ENCODE data around the gene KDM3A. TPM values are rescaled to one million over a fixed set of nuclear protein-coding genes. Genes with fewer than 3 reads are reported as not detected.
A peak's percentile ranks its signal among the peaks of the same experiment; 100 is the strongest.

Gene KDM3A
- total and polyA plus RNA-seq, 9 of the 15 experiments (the other 6 are each of a cell fraction or from before 2014, with no cell fraction given), result 7.5 to 95.4 (median 24.8) TPM

DNA sequence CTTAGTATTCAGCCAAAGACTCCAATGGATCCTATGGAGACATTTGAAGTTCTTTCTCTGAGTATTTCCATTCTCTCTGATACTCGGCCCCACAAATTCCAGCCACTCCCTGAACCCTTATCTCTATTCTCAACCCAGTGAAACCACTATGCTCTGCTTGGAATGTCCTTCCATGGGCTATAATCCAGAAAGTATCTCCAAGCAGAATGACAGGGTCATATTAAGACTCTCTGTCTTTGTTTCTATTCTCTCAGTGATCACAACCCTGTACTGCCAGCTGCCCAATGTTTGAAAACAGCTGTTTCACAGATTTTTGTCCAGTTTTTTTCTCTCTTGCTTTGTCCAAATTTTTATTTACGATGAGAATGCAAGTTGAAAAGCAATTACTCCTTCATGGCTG lies 100.2 kb downstream of the KDM3A start:
- in situ Hi-C loops (cut with MboI), result no loop called here
- peak; percentile 61 for FAIRE-seq
- ChIA-PET CTCF (ENCODE audit: low intra/inter-chr PET ratio) (no interaction called here), POLR2A (interaction anchor here (0.9 kb wide), 1 partner anchor 11 kb away, joined by 4 read pairs; no protein-coding TSS in a partner anchor)
- Histone ChIP-seq H3K4me2 (ENCODE audit: insufficient read depth, low read length) (no peak overlapping the region), H3K36me3 (ENCODE audit: control insufficient read depth, insufficient read depth, low read length) (no peaks in the 10 kb centered on the region), H3K79me2 (ENCODE audit: control insufficient read depth, insufficient read depth, low read length) (no peaks in the 10 kb centered on the region), H3K9me1 (ENCODE audit: control insufficient read depth, insufficient read depth, low read length) (no peaks in the 10 kb centered on the region), H3K9me3 (replicated peaks; ENCODE audit: control insufficient read depth, insufficient read depth, low read depth, low read length) (peaks cover 3% of the 10 kb centered on the region), H3K4me1 (replicated peaks in 1 of 2; ENCODE audit: control insufficient read depth in 2 of 2, insufficient read depth in 2 of 2, low read length in 2 of 2) (0 out of 5 replicates have a peak, but pooled peaks cover 0 to 3% of the 10 kb centered on the region in 2 experiments), H4K20me1 (replicated peaks; ENCODE audit: control insufficient read depth, insufficient read depth, low read length) (no peaks in the 10 kb centered on the region), H3K27ac (ENCODE audit: extremely low read depth, low read depth, low read length) (no peak overlapping the region), H3K9ac (ENCODE audit: insufficient read depth in 1 of 2, low read depth in 2 of 2, low read length in 2 of 2) (no peak overlapping the region), H2AFZ (ENCODE audit: low read depth, low read length) (no peak overlapping the region), H3K27me3 (ENCODE audit: control insufficient read depth in 2 of 2, insufficient read depth in 2 of 2, low read length in 2 of 2) (no peaks in the 10 kb centered on the region), H3K4me3 (no peak overlapping the region)
- no peak for TF ChIP-seq ZNF644 (tag; IDR thresholded peaks at IDR 0.05; ENCODE audit: low read depth)
- TF ChIP-seq ARHGAP35 (IDR thresholded peaks at IDR 0.05; ENCODE audit: partially characterized antibody), result no peak
- TF ChIP-seq DACH1 (IDR thresholded peaks at IDR 0.05; ENCODE audit: partially characterized antibody), result peak; percentile 46
- peak; percentile 65 for ATAC-seq
- WGBS (ENCODE audit: insufficient coverage, low coverage, missing lambda C conversion rate), result 47% methylated on average over 2 of the region's 2 CpGs
- BruUV-seq (replicated peaks), result no TSS peak
- intact Hi-C loops (cut with micrococcal nuclease), result no loop called here
- peak in 1 of 4 experiments; percentile 20 for DNase-seq (ENCODE audit: extremely low read depth in 1 of 4, low spot score in 3 of 4)

Small RNA genes within 50 kb of the gene (small RNA-seq; reads per million reads assigned to genes)
- gene RNU6-640P, result not detected

Other genes with a start within 250 kb of the KDM3A start
- 117 and 121 TPM in 2 replicates for gene IMMT, start 245.9 kb upstream of the KDM3A start, total RNA-seq (2014; rRNA removed)
- 136 and 150 TPM in 2 replicates for gene IMMT, start 245.9 kb upstream of the KDM3A start, total RNA-seq (2014; rRNA removed; fragmentation: Illumina TruSeq; extraction: Trizol)
- gene IMMT, start 245.9 kb upstream of the KDM3A start, total RNA-seq (2015; rRNA removed; fragmentation: Illumina TruSeq; extraction: Trizol), result 113 and 119 TPM in 2 replicates
- 154 and 160 TPM in 2 replicates for gene IMMT, start 245.9 kb upstream of the KDM3A start, total RNA-seq (2021)
- 84.5 and 140 TPM in 2 replicates for gene IMMT, start 245.9 kb upstream of the KDM3A start, polyA plus RNA-seq (2011; rRNA removed)
- 146 and 184 TPM in 2 replicates for gene IMMT, start 245.9 kb upstream of the KDM3A start, polyA plus RNA-seq (2014; fragmentation: Illumina TruSeq; extraction: Trizol)
- gene IMMT, start 245.9 kb upstream of the KDM3A start, polyA plus RNA-seq (2014; fragmentation: Nextera tagmentation; extraction: Ambion mirVana), result 100 to 1,000 TPM; 153 to 294 TPM
- gene IMMT, start 245.9 kb upstream of the KDM3A start, polyA plus RNA-seq (2014; rRNA removed), result 138 and 150 TPM in 2 replicates
- gene MRPL35, start 241.9 kb upstream of the KDM3A start, total RNA-seq (2014; rRNA removed), result 85.5 and 118 TPM in 2 replicates
- gene MRPL35, start 241.9 kb upstream of the KDM3A start, total RNA-seq (2014; rRNA removed; fragmentation: Illumina TruSeq; extraction: Trizol), result 210 and 223 TPM in 2 replicates
- gene MRPL35, start 241.9 kb upstream of the KDM3A start, total RNA-seq (2015; rRNA removed; fragmentation: Illumina TruSeq; extraction: Trizol), result 156 and 159 TPM in 2 replicates
- gene MRPL35, start 241.9 kb upstream of the KDM3A start, total RNA-seq (2021), result 100 and 120 TPM in 2 replicates
- 159 and 254 TPM in 2 replicates for gene MRPL35, start 241.9 kb upstream of the KDM3A start, polyA plus RNA-seq (2011; rRNA removed)
- gene MRPL35, start 241.9 kb upstream of the KDM3A start, polyA plus RNA-seq (2014; fragmentation: Illumina TruSeq; extraction: Trizol), result 233 and 247 TPM in 2 replicates
- gene MRPL35, start 241.9 kb upstream of the KDM3A start, polyA plus RNA-seq (2014; fragmentation: Nextera tagmentation; extraction: Ambion mirVana), result 100 to 1,000 TPM; 166 to 180 TPM
- gene MRPL35, start 241.9 kb upstream of the KDM3A start, polyA plus RNA-seq (2014; rRNA removed), result 229 and 236 TPM in 2 replicates
- 0.12 and 0.18 TPM in 2 replicates for gene REEP1, start 103.7 kb upstream of the KDM3A start, total RNA-seq (2014; rRNA removed)
- 0.10 and 0.11 TPM in 2 replicates for gene REEP1, start 103.7 kb upstream of the KDM3A start, total RNA-seq (2014; rRNA removed; fragmentation: Illumina TruSeq; extraction: Trizol)
- gene REEP1, start 103.7 kb upstream of the KDM3A start, total RNA-seq (2015; rRNA removed; fragmentation: Illumina TruSeq; extraction: Trizol), result 0.08 and 0.11 TPM in 2 replicates
- gene REEP1, start 103.7 kb upstream of the KDM3A start, total RNA-seq (2021), result 0.11 and 0.18 TPM in 2 replicates
- 0.20 and 0.67 TPM in 2 replicates for gene REEP1, start 103.7 kb upstream of the KDM3A start, polyA plus RNA-seq (2011; rRNA removed)
- 0.10 and 0.13 TPM in 2 replicates for gene REEP1, start 103.7 kb upstream of the KDM3A start, polyA plus RNA-seq (2014; fragmentation: Illumina TruSeq; extraction: Trizol)
- under 1 TPM; 0.11 to 0.17 TPM for gene REEP1, start 103.7 kb upstream of the KDM3A start, polyA plus RNA-seq (2014; fragmentation: Nextera tagmentation; extraction: Ambion mirVana)
- 0.21 and 0.34 TPM in 2 replicates for gene REEP1, start 103.7 kb upstream of the KDM3A start, polyA plus RNA-seq (2014; rRNA removed)
- gene CHMP3, start 122.1 kb downstream of the KDM3A start, total RNA-seq (2014; rRNA removed), result 26.2 and 27.3 TPM in 2 replicates
- gene CHMP3, start 122.1 kb downstream of the KDM3A start, total RNA-seq (2014; rRNA removed; fragmentation: Illumina TruSeq; extraction: Trizol), result 31.7 and 37.1 TPM in 2 replicates
- gene CHMP3, start 122.1 kb downstream of the KDM3A start, total RNA-seq (2015; rRNA removed; fragmentation: Illumina TruSeq; extraction: Trizol), result 38.8 and 40.3 TPM in 2 replicates
- gene CHMP3, start 122.1 kb downstream of the KDM3A start, total RNA-seq (2021), result 31.1 and 37.7 TPM in 2 replicates
- 22.5 and 42.8 TPM in 2 replicates for gene CHMP3, start 122.1 kb downstream of the KDM3A start, polyA plus RNA-seq (2011; rRNA removed)
- 49.7 and 52.5 TPM in 2 replicates for gene CHMP3, start 122.1 kb downstream of the KDM3A start, polyA plus RNA-seq (2014; fragmentation: Illumina TruSeq; extraction: Trizol)
- 10 to 100 TPM; 20.6 to 26.3 TPM for gene CHMP3, start 122.1 kb downstream of the KDM3A start, polyA plus RNA-seq (2014; fragmentation: Nextera tagmentation; extraction: Ambion mirVana)
- 21.8 and 23.2 TPM in 2 replicates for gene CHMP3, start 122.1 kb downstream of the KDM3A start, polyA plus RNA-seq (2014; rRNA removed)
- gene RNF103, start 182.5 kb downstream of the KDM3A start, total RNA-seq (2014; rRNA removed), result 3.1 and 3.9 TPM in 2 replicates
- gene RNF103, start 182.5 kb downstream of the KDM3A start, total RNA-seq (2014; rRNA removed; fragmentation: Illumina TruSeq; extraction: Trizol), result 4.7 and 5.6 TPM in 2 replicates
- 4.0 and 4.1 TPM in 2 replicates for gene RNF103, start 182.5 kb downstream of the KDM3A start, total RNA-seq (2015; rRNA removed; fragmentation: Illumina TruSeq; extraction: Trizol)
- gene RNF103, start 182.5 kb downstream of the KDM3A start, total RNA-seq (2021), result 5.7 and 6.8 TPM in 2 replicates
- 3.0 and 5.7 TPM in 2 replicates for gene RNF103, start 182.5 kb downstream of the KDM3A start, polyA plus RNA-seq (2011; rRNA removed)
- 5.2 and 5.7 TPM in 2 replicates for gene RNF103, start 182.5 kb downstream of the KDM3A start, polyA plus RNA-seq (2014; fragmentation: Illumina TruSeq; extraction: Trizol)
- 1 to 10 TPM; 1.2 to 1.4 TPM for gene RNF103, start 182.5 kb downstream of the KDM3A start, polyA plus RNA-seq (2014; fragmentation: Nextera tagmentation; extraction: Ambion mirVana)
- 3.3 and 4.6 TPM in 2 replicates for gene RNF103, start 182.5 kb downstream of the KDM3A start, polyA plus RNA-seq (2014; rRNA removed)